Measurements from ENCODE around the gene SLC6A19.

DNA sequence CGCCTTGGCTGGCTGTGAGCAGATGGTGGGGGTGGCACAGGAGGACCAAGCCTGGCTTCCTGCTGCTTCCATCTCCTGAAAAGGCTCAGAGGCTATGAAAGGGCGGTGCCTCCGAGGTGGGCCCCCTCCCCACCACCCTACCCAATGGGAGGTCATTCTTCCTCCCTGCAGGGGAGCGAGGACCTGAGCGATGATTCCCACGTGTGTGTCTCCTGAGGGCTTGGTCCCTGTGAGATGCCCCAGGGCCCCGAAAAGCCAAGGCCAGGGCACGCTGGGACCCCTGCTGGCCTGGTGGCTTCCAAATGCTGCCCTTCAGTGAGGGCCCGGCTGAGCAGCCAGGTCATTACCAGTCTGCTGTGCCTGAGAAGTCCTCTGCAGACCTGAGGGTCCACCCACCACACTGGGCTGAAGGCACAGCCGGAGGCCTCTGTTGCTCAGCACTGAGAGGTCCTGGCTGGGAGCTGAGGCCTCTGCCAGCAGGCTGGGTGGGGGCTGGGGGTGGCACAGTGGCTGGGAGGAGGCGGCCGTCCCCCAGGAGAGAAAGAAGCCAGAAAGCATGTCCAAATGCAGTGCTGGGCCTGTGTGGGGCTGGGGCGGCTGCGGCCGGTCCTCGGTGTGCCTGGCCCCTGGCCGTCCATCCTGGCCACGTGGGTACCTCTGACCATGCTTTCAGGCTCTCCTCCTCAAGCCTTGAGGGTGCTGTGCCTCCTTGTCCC is 14.0 kb upstream of the SLC6A19 start:
- TF ChIP-seq, protein P1, sequence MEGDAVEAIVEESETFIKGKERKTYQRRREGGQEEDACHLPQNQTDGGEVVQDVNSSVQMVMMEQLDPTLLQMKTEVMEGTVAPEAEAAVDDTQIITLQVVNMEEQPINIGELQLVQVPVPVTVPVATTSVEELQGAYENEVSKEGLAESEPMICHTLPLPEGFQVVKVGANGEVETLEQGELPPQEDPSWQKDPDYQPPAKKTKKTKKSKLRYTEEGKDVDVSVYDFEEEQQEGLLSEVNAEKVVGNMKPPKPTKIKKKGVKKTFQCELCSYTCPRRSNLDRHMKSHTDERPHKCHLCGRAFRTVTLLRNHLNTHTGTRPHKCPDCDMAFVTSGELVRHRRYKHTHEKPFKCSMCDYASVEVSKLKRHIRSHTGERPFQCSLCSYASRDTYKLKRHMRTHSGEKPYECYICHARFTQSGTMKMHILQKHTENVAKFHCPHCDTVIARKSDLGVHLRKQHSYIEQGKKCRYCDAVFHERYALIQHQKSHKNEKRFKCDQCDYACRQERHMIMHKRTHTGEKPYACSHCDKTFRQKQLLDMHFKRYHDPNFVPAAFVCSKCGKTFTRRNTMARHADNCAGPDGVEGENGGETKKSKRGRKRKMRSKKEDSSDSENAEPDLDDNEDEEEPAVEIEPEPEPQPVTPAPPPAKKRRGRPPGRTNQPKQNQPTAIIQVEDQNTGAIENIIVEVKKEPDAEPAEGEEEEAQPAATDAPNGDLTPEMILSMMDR (IDR thresholded peaks at IDR 0.05) = no peak
- TF ChIP-seq EP300 (IDR thresholded peaks at IDR 0.05) = no peak
- TF ChIP-seq POLR2A (IDR thresholded peaks at IDR 0.05) = no peak

Measured in stomach (tissue), 4 donors.